RWPE2 (cell line): ENCODE measurements around the gene PRKAA1.

Experiments used
- ATAC-seq: fragments of 200-7000 bp; cut with Tn5 transposase; 3 replicates; pipeline ENCODE4 v1.9.1; 2021; ENCODE audit warnings: low read depth
- DNase-seq: peaks from one replicate; pipeline ENCODE4 v3.0.0-alpha.2; 2020; ENCODE audit warnings: low spot score
- H3K27ac ChIP-seq: fragments of 450-650 bp; 2 replicates; pipeline ENCODE4 v1.5.1; 2017; ENCODE audit warnings: mild to moderate bottlenecking; ENCODE audit not compliant: poor library complexity, severe bottlenecking
- H3K27me3 ChIP-seq: fragments of 250-450 bp; sonication (Bioruptor Pico); 2 replicates; pipeline ENCODE4 v1.5.1; 2021; ENCODE audit warnings: mild to moderate bottlenecking, moderate library complexity; ENCODE audit not compliant: insufficient read depth, poor library complexity, severe bottlenecking
- H3K36me3 ChIP-seq: fragments of 250-450 bp; sonication (Bioruptor Pico); 2 replicates; pipeline ENCODE4 v1.5.1; 2020; ENCODE audit warnings: low read depth, mild to moderate bottlenecking, moderate library complexity
- H3K4me1 ChIP-seq: fragments of 250-450 bp; sonication (Bioruptor Pico); 2 replicates; pipeline ENCODE4 v1.5.1; 2021; ENCODE audit warnings: mild to moderate bottlenecking, moderate library complexity; ENCODE audit not compliant: insufficient read depth, poor library complexity, severe bottlenecking
- H3K4me3 ChIP-seq: fragments of 250-450 bp; sonication (Bioruptor Pico); 2 replicates; pipeline ENCODE4 v1.5.1; 2021; ENCODE audit warnings: mild to moderate bottlenecking, moderate library complexity; ENCODE audit not compliant: severe bottlenecking
- H3K9me3 ChIP-seq: fragments of 250-450 bp; sonication (Bioruptor Pico); 2 replicates; pipeline ENCODE4 v1.5.1; 2021; ENCODE audit warnings: mild to moderate bottlenecking, moderate library complexity; ENCODE audit not compliant: severe bottlenecking
- CTCF ChIP-seq: fragments of 450-650 bp; IDR thresholded peaks from one replicate; pipeline ENCODE4 v1.5.1; 2017; ENCODE audit warnings: mild to moderate bottlenecking, moderate library complexity; ENCODE audit not compliant: poor library complexity, severe bottlenecking

Gene PRKAA1

DNA sequence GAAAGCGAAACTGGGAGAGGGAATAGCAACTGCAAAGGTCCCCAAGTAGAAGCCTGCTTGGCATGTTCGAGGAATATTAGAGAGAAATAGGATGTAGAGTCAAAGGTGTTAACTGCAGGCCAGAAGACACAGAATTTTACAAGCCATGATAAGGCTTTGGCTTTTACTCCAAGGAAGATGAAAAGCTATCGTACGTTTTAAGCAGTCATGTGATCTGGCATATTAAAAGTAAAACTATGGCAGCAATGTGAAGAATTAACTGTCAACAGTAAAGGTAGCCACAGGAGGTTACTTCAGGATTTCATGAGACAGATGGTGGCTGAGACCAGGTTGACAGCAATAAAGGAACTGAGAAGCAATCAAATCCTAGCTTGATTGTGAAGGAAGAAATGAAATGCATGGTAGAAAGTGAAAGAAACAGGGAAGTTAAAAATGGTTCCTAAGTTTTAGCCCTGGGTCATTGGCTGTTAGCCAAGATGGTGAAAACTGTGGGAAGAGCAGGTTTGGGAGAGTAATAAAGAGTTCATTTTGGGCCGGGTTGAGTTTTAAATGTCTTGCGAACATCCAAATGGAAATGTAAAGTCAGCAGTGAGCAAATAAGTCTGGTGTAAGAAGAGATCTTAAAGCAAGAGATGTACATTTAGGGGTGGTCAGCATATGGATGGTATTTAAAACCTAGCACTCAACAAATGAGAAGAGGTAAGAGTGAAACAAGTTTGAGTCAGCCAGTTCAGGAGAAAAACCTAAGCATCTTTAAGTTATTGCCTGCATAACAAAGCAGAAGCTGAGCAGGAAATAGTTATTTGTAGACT lies 22.1 kb downstream of the PRKAA1 start:
- no peaks in the 10 kb centered on the region for H3K9me3 ChIP-seq
- H3K4me1 ChIP-seq = peaks cover 7% of the 10 kb centered on the region
- H3K36me3 ChIP-seq = peaks cover 79% of the 10 kb centered on the region
- no peak for TF ChIP-seq CTCF
- no peak overlapping the region for H3K27ac ChIP-seq
- no peak for DNase-seq
- H3K27me3 ChIP-seq = no peaks in the 10 kb centered on the region
- no peak overlapping the region for H3K4me3 ChIP-seq
- ATAC-seq = no peak

DNA sequence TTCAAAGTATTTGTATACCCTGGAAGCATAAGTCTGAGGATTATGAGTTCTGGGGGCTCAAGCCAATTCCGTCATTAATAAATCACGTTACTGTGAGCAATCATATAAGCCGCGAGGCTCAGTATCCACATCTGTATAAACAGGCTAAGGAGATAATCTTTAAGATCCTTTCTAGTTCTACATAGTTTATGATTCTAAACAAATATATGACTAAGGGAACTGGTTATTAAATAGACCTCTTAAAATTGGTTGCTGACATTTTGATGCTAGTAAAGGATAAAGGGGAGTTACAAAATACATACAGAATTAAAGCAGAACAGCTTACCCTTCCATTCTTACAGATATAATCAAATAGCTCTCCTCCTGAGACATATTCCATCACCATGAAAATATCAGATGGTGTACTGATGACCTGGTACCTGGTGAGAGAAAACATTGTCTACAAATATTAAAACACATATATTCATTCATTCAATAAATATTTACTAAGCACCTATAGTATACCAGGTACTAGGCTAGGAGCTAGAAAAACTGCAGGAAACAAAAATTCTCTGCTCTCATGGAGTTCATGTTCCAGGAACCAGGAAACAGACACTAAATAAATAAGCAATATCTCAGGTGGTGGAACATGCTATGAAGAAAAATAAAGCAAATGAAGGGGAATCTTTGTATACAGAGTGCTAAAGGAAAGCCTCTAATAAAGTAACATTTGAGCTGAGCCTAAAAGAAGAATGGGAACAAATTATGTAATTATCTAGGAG lies 22.9 kb downstream of the PRKAA1 start:
- no peak for ATAC-seq
- H3K4me3 ChIP-seq = no peak overlapping the region
- H3K36me3 ChIP-seq = peaks cover 85% of the 10 kb centered on the region
- no peak for TF ChIP-seq CTCF
- no peak for DNase-seq
- H3K27ac ChIP-seq = no peak overlapping the region
- H3K27me3 ChIP-seq = no peaks in the 10 kb centered on the region
- H3K4me1 ChIP-seq = no peaks in the 10 kb centered on the region
- H3K9me3 ChIP-seq = no peaks in the 10 kb centered on the region

DNA sequence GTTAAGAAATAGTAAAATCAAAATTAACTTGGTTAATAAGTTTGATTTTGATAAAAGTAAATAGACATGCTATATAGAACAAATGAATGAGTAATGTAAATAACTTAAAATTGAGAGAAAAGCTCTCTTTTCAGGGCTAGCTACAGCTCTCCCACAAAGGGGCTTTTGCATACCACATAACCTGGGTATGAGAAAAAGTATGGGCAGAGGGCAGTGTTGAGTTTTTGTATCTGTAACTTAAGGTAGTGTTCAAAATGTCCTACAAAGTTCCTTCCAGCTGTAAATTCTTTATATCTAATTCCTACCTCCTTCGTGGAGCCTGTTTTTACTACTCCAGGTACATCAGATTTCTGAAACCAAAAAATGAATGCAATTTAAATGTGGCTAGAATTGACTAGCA lies 23.6 kb downstream of the PRKAA1 start:
- Histone ChIP-seq H3K27ac (no peak overlapping the region), H3K4me3 (no peak overlapping the region), H3K9me3 (no peaks in the 10 kb centered on the region), H3K4me1 (no peaks in the 10 kb centered on the region), H3K36me3 (peaks cover 85% of the 10 kb centered on the region), H3K27me3 (no peaks in the 10 kb centered on the region)
- DNase-seq = no peak
- TF ChIP-seq CTCF = no peak
- no peak for ATAC-seq

GRCh38 chr5:40770764-40771163 lies 27.4 kb downstream of the PRKAA1 start:
- Histone ChIP-seq H3K36me3 (peaks cover 93% of the 10 kb centered on the region), H3K4me1 (no peaks in the 10 kb centered on the region), H3K27ac (no peak overlapping the region), H3K9me3 (no peaks in the 10 kb centered on the region), H3K4me3 (no peak overlapping the region), H3K27me3 (no peaks in the 10 kb centered on the region)
- TF ChIP-seq CTCF = no peak
- no peak for DNase-seq
- ATAC-seq = no peak
